Gastrocnemius medialis (tissue), 4 donors: ENCODE results near the gene VIL1.

Experiments
- POLR2A ChIP-seq, 2 donors: fragments of 450-650 bp; IDR thresholded peaks; one replicate each; pipeline ENCODE4 v1.6.1; 2017; ENCODE audit warnings: antibody characterized with exemption in 2 of 2, mild to moderate bottlenecking in 2 of 2, moderate library complexity in 2 of 2
- TF ChIP-seq, protein P1 (sequence below), 5 experiments: fragments of 450-650 bp in 3 of 5; fragments of 200-600 bp in 2 of 5; sonication (generic) in 2 of 5; IDR thresholded peaks in 4 of 5; conservative IDR thresholded peaks in 1 of 5; 1 replicate in 4 of 5; 2 replicates in 1 of 5; pipeline ENCODE4 v1.5.1; 2016 to 2019; ENCODE audit warnings: antibody characterized with exemption in 5 of 5, mild to moderate bottlenecking in 3 of 5, moderate library complexity in 3 of 5

GRCh38 chr2:218383892-218384519 lies 34.9 kb upstream of the VIL1 start:
- no peak for TF ChIP-seq POLR2A (IDR thresholded peaks at IDR 0.05)
- TF ChIP-seq, protein P1, sequence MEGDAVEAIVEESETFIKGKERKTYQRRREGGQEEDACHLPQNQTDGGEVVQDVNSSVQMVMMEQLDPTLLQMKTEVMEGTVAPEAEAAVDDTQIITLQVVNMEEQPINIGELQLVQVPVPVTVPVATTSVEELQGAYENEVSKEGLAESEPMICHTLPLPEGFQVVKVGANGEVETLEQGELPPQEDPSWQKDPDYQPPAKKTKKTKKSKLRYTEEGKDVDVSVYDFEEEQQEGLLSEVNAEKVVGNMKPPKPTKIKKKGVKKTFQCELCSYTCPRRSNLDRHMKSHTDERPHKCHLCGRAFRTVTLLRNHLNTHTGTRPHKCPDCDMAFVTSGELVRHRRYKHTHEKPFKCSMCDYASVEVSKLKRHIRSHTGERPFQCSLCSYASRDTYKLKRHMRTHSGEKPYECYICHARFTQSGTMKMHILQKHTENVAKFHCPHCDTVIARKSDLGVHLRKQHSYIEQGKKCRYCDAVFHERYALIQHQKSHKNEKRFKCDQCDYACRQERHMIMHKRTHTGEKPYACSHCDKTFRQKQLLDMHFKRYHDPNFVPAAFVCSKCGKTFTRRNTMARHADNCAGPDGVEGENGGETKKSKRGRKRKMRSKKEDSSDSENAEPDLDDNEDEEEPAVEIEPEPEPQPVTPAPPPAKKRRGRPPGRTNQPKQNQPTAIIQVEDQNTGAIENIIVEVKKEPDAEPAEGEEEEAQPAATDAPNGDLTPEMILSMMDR (IDR thresholded peaks at IDR 0.05 in 4 of 5, conservative IDR thresholded peaks at IDR 0.05 in 1 of 5): no peak
